NB4 (cell line): ENCODE results near the gene PPP1R16B.

ENCODE experiments used
- DNase-seq: peaks from one replicate; pipeline ENCODE4 v3.0.0; 2010; ENCODE audit warnings: low read depth
- H3K4me3 ChIP-seq: one replicate; pipeline ENCODE4 v1.5.1; 2011; ENCODE audit warnings: mild to moderate bottlenecking, low read depth, low read length, moderate library complexity
- MYC ChIP-seq: IDR thresholded peaks from 2 replicates; pipeline ENCODE4 v1.6.1; 2011; ENCODE audit warnings: low read depth, low read length
- POLR2A ChIP-seq: IDR thresholded peaks from 2 replicates; pipeline ENCODE4 v1.6.1; 2011; ENCODE audit warnings: mild to moderate bottlenecking; ENCODE audit not compliant: insufficient read length; ENCODE audit errors: extremely low read depth
- TF ChIP-seq, protein P1 (sequence below): IDR thresholded peaks from one replicate; pipeline ENCODE4 v1.5.1; 2012; ENCODE audit warnings: low read depth, low read length
- TF ChIP-seq, protein P2 (sequence below): IDR thresholded peaks from 2 replicates; pipeline ENCODE4 v1.6.1; 2011; ENCODE audit warnings: low read depth, low read length

Gene PPP1R16B

DNA sequence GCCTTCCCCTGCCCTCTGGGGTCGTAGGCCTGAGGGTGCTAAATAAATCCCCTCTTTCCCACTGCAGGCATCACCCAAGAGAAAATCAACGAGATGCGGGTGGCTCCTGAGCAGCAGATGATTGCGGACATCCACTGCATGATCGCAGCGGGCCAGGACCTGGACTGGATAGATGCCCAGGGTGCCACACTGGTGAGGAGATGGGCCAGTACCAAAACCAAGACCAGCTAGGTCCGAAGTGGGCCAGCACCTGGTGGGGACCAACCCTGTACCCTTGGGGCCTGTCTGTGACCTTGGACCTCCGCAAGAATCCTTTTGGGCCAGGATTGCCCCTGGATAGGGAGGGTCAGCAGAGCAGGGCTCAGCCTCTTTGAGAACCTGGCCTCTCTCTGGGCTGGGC, 97.1 kb downstream of the PPP1R16B start:
- no peak overlapping the region for H3K4me3 ChIP-seq
- TF ChIP-seq MYC (no peak), POLR2A (no peak)
- TF ChIP-seq, protein P1, sequence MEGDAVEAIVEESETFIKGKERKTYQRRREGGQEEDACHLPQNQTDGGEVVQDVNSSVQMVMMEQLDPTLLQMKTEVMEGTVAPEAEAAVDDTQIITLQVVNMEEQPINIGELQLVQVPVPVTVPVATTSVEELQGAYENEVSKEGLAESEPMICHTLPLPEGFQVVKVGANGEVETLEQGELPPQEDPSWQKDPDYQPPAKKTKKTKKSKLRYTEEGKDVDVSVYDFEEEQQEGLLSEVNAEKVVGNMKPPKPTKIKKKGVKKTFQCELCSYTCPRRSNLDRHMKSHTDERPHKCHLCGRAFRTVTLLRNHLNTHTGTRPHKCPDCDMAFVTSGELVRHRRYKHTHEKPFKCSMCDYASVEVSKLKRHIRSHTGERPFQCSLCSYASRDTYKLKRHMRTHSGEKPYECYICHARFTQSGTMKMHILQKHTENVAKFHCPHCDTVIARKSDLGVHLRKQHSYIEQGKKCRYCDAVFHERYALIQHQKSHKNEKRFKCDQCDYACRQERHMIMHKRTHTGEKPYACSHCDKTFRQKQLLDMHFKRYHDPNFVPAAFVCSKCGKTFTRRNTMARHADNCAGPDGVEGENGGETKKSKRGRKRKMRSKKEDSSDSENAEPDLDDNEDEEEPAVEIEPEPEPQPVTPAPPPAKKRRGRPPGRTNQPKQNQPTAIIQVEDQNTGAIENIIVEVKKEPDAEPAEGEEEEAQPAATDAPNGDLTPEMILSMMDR = no peak
- TF ChIP-seq, protein P2, sequence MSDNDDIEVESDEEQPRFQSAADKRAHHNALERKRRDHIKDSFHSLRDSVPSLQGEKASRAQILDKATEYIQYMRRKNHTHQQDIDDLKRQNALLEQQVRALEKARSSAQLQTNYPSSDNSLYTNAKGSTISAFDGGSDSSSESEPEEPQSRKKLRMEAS = no peak
- DNase-seq = no peak

GRCh38 chr20:38903335-38903734, 97.8 kb downstream of the PPP1R16B start:
- DNase-seq = no peak
- H3K4me3 ChIP-seq = no peak overlapping the region
- TF ChIP-seq MYC = no peak
- TF ChIP-seq, protein P2 = no peak
- TF ChIP-seq POLR2A = no peak
- TF ChIP-seq, protein P1 = no peak

- TF ChIP-seq POLR2A (no peak), MYC (no peak)
- TF ChIP-seq, protein P2 = no peak
- TF ChIP-seq, protein P1 = no peak
- no peak for DNase-seq
- no peak overlapping the region for H3K4me3 ChIP-seq
Measured at GRCh38 chr20:38905375-38905774, 99.9 kb downstream of the PPP1R16B start.

DNA sequence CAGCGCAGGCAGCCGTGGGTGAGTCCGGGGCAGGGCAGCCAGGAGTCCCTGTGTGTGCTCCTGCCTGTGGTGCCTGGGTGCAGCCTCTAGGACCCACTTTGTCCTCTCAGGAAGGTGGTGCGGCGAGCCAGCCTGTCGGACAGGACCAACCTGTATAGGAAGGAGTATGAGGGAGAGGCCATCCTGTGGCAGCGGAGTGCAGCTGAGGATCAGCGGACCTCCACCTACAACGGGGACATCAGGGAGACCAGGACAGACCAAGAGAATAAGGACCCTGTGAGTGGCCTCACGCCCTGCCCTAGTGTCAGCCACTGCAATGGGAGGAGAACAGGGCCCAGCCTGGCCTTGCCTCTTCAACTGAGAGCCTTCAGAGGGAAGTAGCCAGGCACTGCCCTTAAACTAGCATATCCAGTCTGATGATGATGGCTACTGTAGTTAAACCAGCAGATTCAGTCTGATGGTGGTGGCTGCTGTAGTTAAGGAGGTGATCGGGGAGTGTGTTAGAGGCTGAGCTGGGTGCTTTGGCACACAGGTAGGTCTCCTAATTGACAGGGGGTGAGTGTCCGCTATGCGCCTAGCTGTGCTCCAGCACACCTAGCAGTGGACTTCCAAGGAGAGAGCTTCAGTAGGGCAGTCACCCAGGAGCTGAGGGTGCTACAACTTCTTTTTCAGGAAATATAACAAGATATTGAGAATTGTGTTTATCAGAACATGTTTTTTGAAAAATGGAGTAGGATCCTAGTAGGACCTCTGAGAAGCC, 102.6 kb downstream of the PPP1R16B start:
- no peak for DNase-seq
- no peak for TF ChIP-seq MYC
- TF ChIP-seq, protein P1 = no peak
- TF ChIP-seq POLR2A = no peak
- TF ChIP-seq, protein P2 = no peak
- no peak overlapping the region for H3K4me3 ChIP-seq

GRCh38 chr20:38915355-38915754, 109.9 kb downstream of the PPP1R16B start:
- no peak overlapping the region for H3K4me3 ChIP-seq
- no peak for DNase-seq
- TF ChIP-seq POLR2A = no peak
- no peak for TF ChIP-seq MYC
- TF ChIP-seq, protein P2 = no peak
- TF ChIP-seq, protein P1 = no peak
